NT2/D1 (cell line): ENCODE measurements around the gene PRKAG3.

Experiments
- SUZ12 ChIP-seq: IDR thresholded peaks from 2 replicates; pipeline ENCODE4 v1.6.1; 2011; ENCODE audit not compliant: insufficient read length, insufficient read depth; ENCODE audit errors: extremely low read depth
- YY1 ChIP-seq: IDR thresholded peaks from 2 replicates; pipeline ENCODE4 v1.6.1; 2011; ENCODE audit not compliant: insufficient read length, insufficient read depth
- ZNF274 ChIP-seq: IDR thresholded peaks from 2 replicates; pipeline ENCODE4 v1.6.1; 2011; ENCODE audit warnings: mild to moderate bottlenecking, low read depth, low read length

- TF ChIP-seq ZNF274 (no peak), YY1 (no peak), SUZ12 (no peak)
These were observed 23.3 kb upstream of the PRKAG3 start for GRCh38 chr2:218854860-218855259.
